Activated naive CD4-positive, alpha-beta T cell treated with anti-CD3 and anti-CD28 coated beads for 36 hours (primary cell): Measurements from ENCODE around the gene SNX15. TPM values are rescaled to one million over a fixed set of nuclear protein-coding genes. Genes with fewer than 3 reads are reported as not detected.
"Not testable (repeated sequence)": the region's sequence is repeated elsewhere in the genome, so short reads cannot be mapped to it uniquely, and the experiment has no call there.

Source experiments
- CTCF ChIA-PET: fragments of 350-600 bp; sonication (Branson Sonifier 250); formaldehyde crosslinking; loops from one replicate; lab custom pipeline; 2021; ENCODE audit warnings: antibody characterized with exemption; lab: Charles Lee
- DNase-seq: peaks from one replicate; pipeline ENCODE4 v3.0.0-alpha.2; 2020
- H3K27ac Mint-ChIP-seq: one replicate; pipeline ENCODE4 v1.8.0; 2021; ENCODE audit warnings: mild to moderate bottlenecking, mixed read lengths
- H3K27me3 Mint-ChIP-seq: one replicate; pipeline ENCODE4 v1.8.0; 2021; ENCODE audit warnings: low read depth, mixed read lengths
- H3K36me3 Mint-ChIP-seq: one replicate; pipeline ENCODE4 v1.8.0; 2021; ENCODE audit warnings: low read depth, mixed read lengths
- H3K4me1 Mint-ChIP-seq: one replicate; pipeline ENCODE4 v1.8.0; 2021; ENCODE audit warnings: low read depth, mixed read lengths
- H3K4me3 Mint-ChIP-seq: one replicate; pipeline ENCODE4 v1.8.0; 2021; ENCODE audit warnings: mild to moderate bottlenecking, moderate library complexity, mixed read lengths
- H3K9me3 Mint-ChIP-seq: one replicate; pipeline ENCODE4 v1.8.0; 2021; ENCODE audit warnings: mixed read lengths
- intact Hi-C: fragments of 100-400 bp; cut with micrococcal nuclease; formaldehyde crosslinking; loops from one replicate; pipeline ENCODE4 v1.15.1; 2023
- total RNA-seq, 2 experiments: library from RNA; stranded (reverse); gene quantifications; one replicate each; pipeline ENCODE4 v1.2.3, GENCODE V29; 2021

Gene SNX15
- total RNA-seq, 2 experiments from 2014 or later, result 8.9 to 9.4 TPM

DNA sequence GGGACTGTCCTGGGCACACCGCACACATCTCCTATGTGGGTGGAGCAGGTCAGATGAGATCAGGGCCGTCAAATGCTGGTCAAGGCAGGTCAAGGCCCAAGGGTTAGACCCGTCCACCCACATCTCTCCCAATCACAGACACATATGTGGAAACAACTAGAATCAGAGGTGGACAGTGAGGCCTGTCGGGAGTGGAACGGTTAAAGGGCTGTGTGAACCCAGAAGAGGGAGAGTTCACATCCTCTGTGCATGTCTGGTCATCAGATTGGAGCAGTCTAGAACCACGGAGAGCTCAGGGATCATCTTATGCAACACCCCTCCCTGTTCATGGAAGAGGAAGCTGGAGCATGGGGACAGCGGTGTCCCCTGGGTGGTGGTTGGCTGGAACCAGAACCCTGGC lies 7.4 kb upstream of the SNX15 start:
- CTCF ChIA-PET, result no interaction called here
- Mint-ChIP-seq H3K4me3 (no peak overlapping the region), H3K27me3 (no peaks in the 10 kb centered on the region), H3K27ac (no peak overlapping the region), H3K4me1 (peaks cover 20% of the 10 kb centered on the region), H3K9me3 (no peaks in the 10 kb centered on the region), H3K36me3 (peaks cover 11% of the 10 kb centered on the region)
- DNase-seq, result no peak
- intact Hi-C loops, result no loop called here

DNA sequence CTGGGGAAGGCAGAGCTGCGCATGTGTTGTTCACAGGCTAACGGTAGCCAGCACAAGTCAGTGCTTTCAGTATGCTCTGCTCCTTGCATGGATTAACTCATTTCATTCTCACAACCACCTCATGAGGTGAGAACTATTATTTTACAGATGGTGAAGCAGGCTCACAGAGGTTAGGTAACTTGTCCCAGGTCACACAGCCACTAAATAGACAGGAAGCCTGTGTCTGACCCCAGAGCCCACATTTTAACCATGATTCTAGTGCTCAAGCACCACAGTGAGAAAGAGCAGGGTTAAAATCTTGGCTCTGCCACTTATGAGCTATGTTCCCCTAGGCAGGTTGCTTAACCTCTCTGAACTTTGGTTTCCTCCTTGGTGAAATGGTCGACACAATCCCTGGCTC lies 6.2 kb upstream of the SNX15 start:
- Mint-ChIP-seq H3K27me3 (no peaks in the 10 kb centered on the region), H3K4me3 (no peak overlapping the region), H3K36me3 (peaks cover 11% of the 10 kb centered on the region), H3K27ac (no peak overlapping the region), H3K9me3 (no peaks in the 10 kb centered on the region), H3K4me1 (peaks cover 10% of the 10 kb centered on the region)
- intact Hi-C loops, result no loop called here
- DNase-seq, result no peak
- CTCF ChIA-PET, result no interaction called here

GRCh38 chr11:65021509-65021908 lies 5.7 kb upstream of the SNX15 start:
- Mint-ChIP-seq H3K4me1 (peaks cover 6% of the 10 kb centered on the region), H3K9me3 (no peaks in the 10 kb centered on the region), H3K36me3 (peaks cover 8% of the 10 kb centered on the region), H3K4me3 (no peak overlapping the region), H3K27me3 (no peaks in the 10 kb centered on the region), H3K27ac (no peak overlapping the region)
- DNase-seq, result no peak
- CTCF ChIA-PET, result no interaction called here
- intact Hi-C loops, result no loop called here

- Mint-ChIP-seq H3K27ac (peak overlapping the region; percentile 2), H3K4me1 (peaks cover 17% of the 10 kb centered on the region)
- CTCF ChIA-PET, result interaction anchor here (0.7 kb wide), 1 partner anchor 70 kb away, joined by 3 read pairs; no protein-coding TSS in a partner anchor
- H3K4me3 Mint-ChIP-seq, H3K9me3 Mint-ChIP-seq, DNase-seq, H3K27me3 Mint-ChIP-seq, H3K36me3 Mint-ChIP-seq, intact Hi-C loops: not testable (repeated sequence)
Measured at GRCh38 chr11:65023502-65023901, 3.7 kb upstream of the SNX15 start.

DNA sequence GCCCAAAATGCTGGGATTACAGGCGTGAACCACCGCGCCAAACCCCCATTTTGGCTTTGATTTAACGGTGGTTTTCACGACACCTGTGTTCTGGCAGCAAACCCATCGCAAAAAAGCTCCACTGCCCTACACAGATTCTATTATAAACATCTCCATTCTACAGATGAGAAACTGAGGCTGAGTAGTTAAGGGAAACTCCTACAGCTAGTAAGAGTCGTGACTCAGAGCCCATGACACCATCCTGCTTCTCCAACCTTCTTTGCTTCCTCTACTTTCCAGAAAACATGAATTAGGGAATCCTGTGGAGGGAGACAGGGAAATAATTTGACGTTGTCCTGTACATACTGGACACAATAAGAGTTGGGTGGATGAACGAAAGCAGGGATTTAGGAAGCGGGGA lies 429 bp upstream of the SNX15 start:
- intact Hi-C loops, result loop anchor here (1.0 to 2.0 kb wide), 6 partner anchors 13 to 110 kb away; partner anchors contain the start of genes ATG2A, CDCA5, VPS51 and ZFPL1
- DNase-seq, result no peak
- Mint-ChIP-seq H3K27me3 (no peaks in the 10 kb centered on the region), H3K36me3 (no peaks in the 10 kb centered on the region), H3K27ac (peak overlapping the region; percentile 82), H3K4me3 (peak overlapping the region; percentile 79), H3K4me1 (peaks cover 19% of the 10 kb centered on the region), H3K9me3 (no peaks in the 10 kb centered on the region)
- CTCF ChIA-PET, result interaction anchor here (0.6 to 2.9 kb wide), 4 partner anchors 12 to 86 kb away, joined by 3 to 22 read pairs (median 4); partner anchors contain the start of gene ARL2

- no peak overlapping the region for H3K27ac Mint-ChIP-seq
- H3K4me3 Mint-ChIP-seq, result no peak overlapping the region
- no peaks in the 10 kb centered on the region for H3K9me3 Mint-ChIP-seq
- intact Hi-C loops, result no loop called here
- DNase-seq, result no peak
- no peaks in the 10 kb centered on the region for H3K36me3 Mint-ChIP-seq
- H3K27me3 Mint-ChIP-seq, result no peaks in the 10 kb centered on the region
- peaks cover 11% of the 10 kb centered on the region for H3K4me1 Mint-ChIP-seq
- CTCF ChIA-PET, result no interaction called here
Measured at GRCh38 chr11:65032216-65032615, 5.0 kb downstream of the SNX15 start.

DNA sequence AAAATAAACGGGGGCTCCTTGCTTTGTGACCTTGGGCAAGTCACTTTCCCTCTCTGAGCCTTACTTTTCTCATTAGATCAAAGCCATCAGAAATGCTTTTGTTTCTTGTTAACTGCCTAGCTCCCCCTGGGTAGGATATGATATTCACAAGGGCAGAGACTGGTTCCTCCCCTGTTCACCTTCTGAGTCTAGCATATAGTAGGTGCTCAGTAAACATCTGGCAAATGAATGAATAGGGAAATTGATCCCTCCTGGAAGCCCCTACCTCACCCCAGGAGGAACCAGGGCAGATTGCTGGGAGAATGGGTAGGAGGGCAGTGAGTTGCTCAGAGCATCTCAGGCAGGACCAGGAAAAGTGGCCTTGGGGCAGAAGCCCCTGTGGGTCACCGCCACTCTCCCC lies 7.2 kb downstream of the SNX15 start:
- Mint-ChIP-seq H3K27me3 (no peaks in the 10 kb centered on the region), H3K27ac (no peak overlapping the region), H3K4me3 (no peak overlapping the region), H3K9me3 (no peaks in the 10 kb centered on the region), H3K36me3 (peaks cover 2% of the 10 kb centered on the region), H3K4me1 (peaks cover under 1% of the 10 kb centered on the region)
- no peak for DNase-seq
- CTCF ChIA-PET, result no interaction called here
- intact Hi-C loops, result no loop called here

DNA sequence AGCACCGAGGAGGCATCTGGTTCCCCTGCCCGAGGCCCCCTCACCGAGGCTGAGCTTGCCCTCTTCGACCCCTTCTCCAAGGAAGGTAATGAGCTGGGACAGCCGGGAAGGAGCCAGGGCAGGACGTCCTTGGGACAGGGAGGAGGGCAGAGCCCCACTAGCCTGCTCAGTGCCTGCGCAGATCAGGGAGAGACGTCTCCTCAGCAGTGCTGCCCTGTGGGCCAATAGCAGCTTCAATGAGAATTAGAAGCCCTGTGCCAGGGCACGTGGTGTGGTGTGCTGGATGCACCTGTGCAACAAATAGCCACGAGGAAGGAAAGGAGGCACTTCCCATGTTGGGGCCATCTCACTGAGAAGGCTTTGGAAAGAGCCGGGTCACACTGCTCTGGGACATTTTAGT lies 8.3 kb downstream of the SNX15 start:
- Mint-ChIP-seq H3K9me3 (no peaks in the 10 kb centered on the region), H3K4me3 (no peak overlapping the region), H3K27ac (no peak overlapping the region), H3K4me1 (peaks cover 4% of the 10 kb centered on the region), H3K36me3 (peaks cover 2% of the 10 kb centered on the region), H3K27me3 (no peaks in the 10 kb centered on the region)
- DNase-seq, result no peak
- intact Hi-C loops, result no loop called here
- CTCF ChIA-PET, result no interaction called here

DNA sequence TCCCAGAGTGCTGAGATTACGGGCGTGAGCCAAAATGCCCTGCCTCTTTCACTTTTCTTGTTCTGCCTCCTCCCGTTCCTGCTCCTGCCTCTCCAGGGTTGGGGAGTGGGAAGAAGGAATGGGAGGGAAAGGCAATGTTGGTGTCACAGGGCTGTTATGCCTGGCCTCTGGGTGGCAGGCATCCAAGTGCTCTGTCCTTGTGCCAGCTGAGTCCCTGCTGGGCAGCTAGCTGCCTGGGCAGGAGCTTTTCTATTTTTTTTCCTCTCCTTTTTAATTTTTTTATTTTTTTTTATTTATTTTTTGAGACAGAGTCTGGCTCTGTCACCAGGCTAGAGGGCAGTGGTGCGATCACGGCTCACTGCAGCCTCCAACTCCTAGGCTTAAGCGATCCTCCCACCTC lies 9.7 kb downstream of the SNX15 start:
- intact Hi-C loops, result no loop called here
- Mint-ChIP-seq H3K9me3 (no peaks in the 10 kb centered on the region), H3K36me3 (peaks cover 2% of the 10 kb centered on the region), H3K4me1 (peaks cover 7% of the 10 kb centered on the region), H3K27me3 (no peaks in the 10 kb centered on the region), H3K4me3 (no peak overlapping the region), H3K27ac (no peak overlapping the region)
- DNase-seq, result no peak
- CTCF ChIA-PET, result interaction anchor here (0.5 kb wide), 1 partner anchor 252 kb away, joined by 3 read pairs; no protein-coding TSS in a partner anchor

GRCh38 chr11:65040520-65040846 lies 13.2 kb downstream of the SNX15 start:
- peaks cover 4% of the 10 kb centered on the region for H3K36me3 Mint-ChIP-seq
- peak overlapping the region; percentile 98 for H3K27ac Mint-ChIP-seq
- DNase-seq, result no peak
- peak overlapping the region; percentile 92 for H3K4me3 Mint-ChIP-seq
- CTCF ChIA-PET, result interaction anchor here (0.5 to 1.7 kb wide), 4 partner anchors 14 to 38 kb away, joined by 3 to 6 read pairs (median 3); partner anchors contain the start of gene ARL2
- H3K4me1 Mint-ChIP-seq, result peaks cover 17% of the 10 kb centered on the region
- no peaks in the 10 kb centered on the region for H3K27me3 Mint-ChIP-seq
- intact Hi-C loops, result loop anchor here (1.0 to 2.0 kb wide), 4 partner anchors 13 to 116 kb away; partner anchors contain the start of genes CDCA5, PPP2R5B, SNX15 and TM7SF2
- no peaks in the 10 kb centered on the region for H3K9me3 Mint-ChIP-seq

- H3K27me3 Mint-ChIP-seq, result no peaks in the 10 kb centered on the region
- CTCF ChIA-PET, result interaction anchor here (0.5 to 1.7 kb wide), 4 partner anchors 15 to 37 kb away, joined by 3 to 6 read pairs (median 3); partner anchors contain the start of gene ARL2
- peak within 1 kb of the TSS; percentile 92 for H3K4me3 Mint-ChIP-seq
- H3K27ac Mint-ChIP-seq, result peak within 1 kb of the TSS; percentile 98
- H3K9me3 Mint-ChIP-seq, result no peaks in the 10 kb centered on the region
- intact Hi-C loops, result loop anchor here (1.0 to 2.0 kb wide), 5 partner anchors 14 to 117 kb away; partner anchors contain the start of genes ARL2, CDCA5, PPP2R5B and SNX15
- peaks cover 19% of the 10 kb centered on the region for H3K4me1 Mint-ChIP-seq
- DNase-seq, result peak; percentile 94
- H3K36me3 Mint-ChIP-seq, result peaks cover 4% of the 10 kb centered on the region
Measured at GRCh38 chr11:65040847-65041622, 13.8 kb downstream of the SNX15 start, which contains the start of gene SAC3D1. TSS of gene SAC3D1 (plus strand) at chr11:65041210. CDS start at chr11:65041293, 83 bp downstream.

- Mint-ChIP-seq H3K4me3 (peak overlapping the region; percentile 86), H3K9me3 (no peaks in the 10 kb centered on the region), H3K27ac (no peak overlapping the region), H3K27me3 (no peaks in the 10 kb centered on the region), H3K36me3 (peaks cover 6% of the 10 kb centered on the region), H3K4me1 (peaks cover 34% of the 10 kb centered on the region)
- intact Hi-C loops, result no loop called here
- CTCF ChIA-PET, result no interaction called here
- no peak for DNase-seq
Measured at GRCh38 chr11:65042891-65043290, 15.7 kb downstream of the SNX15 start.
